GM18870 (cell line): ENCODE measurements around the gene MT1G.
"Not testable (repeated sequence)": the region's sequence is repeated elsewhere in the genome, so short reads cannot be mapped to it uniquely, and the experiment has no call there.

Experiments
- ATAC-seq: cut with Tn5 transposase; IDR thresholded peaks from one replicate; pipeline ENCODE4 v1.9.1; 2021; ENCODE audit warnings: moderate library complexity; ENCODE audit not compliant: unreplicated experiment

MT1G gene

DNA sequence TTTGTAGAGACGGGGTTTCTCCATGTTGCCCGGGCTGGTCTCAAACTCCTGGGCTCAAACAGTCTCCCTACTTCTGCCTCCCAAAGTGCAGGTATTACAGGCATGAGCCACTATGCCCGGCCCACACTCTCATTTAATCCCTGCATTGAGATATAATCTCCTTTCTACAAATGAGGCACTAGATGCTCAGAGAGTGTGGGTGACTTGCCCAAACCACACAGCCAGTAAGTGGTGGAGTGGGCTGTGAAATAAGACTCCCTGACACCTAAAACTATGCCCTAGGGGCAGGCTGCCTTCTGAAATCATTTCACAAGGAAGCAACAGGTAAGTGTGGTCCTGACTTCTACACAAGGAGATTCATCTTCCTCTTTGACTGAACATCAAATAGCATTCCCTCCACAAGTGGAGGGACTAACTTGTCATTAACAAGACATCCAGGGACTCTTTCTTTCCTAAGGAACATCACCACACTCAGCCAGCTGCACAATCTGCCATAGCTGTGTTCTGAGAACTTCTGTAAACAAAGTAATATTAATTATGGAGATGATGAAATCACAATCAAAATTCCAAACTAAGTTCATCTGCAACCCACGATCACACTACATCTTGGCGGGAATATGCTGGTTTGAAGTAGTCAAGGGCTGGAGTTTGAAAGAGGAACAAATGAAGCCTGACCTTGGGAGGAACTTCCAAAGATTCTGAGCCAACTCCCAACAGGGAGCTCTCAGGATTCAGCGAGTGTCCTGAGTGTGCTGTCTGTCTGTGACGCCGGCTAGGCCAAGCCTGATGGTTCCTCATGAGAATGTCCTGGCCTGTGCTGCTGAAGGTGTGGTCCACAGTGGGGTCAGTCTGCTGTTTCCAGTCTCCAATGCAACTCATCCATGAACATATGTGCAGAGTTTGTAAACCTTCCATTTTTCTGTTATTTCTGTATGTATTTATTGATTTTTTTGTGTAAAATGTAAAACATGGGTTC is 2.3 kb downstream of the MT1G start:
- ATAC-seq, result not testable (repeated sequence)

DNA sequence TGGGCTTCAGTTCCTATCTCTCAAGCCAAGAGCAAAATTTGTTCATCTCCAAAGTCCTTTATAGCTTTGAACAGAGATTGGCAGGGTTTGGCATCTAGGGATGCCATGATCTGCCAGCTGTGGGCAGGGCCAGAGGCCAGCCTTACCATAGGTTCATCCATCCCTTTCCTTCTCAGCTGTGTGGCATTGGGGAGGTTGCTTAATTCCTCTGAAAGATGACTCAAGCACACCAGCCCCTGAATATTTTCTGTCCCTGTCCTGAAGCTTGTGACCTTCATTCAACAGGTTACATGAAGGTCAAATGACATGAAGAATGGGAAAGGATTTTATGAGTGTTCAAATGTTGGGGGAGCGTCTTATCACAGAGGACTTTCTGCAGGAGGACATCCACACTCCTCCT is 3.4 kb downstream of the MT1G start:
- ATAC-seq, result no peak

DNA sequence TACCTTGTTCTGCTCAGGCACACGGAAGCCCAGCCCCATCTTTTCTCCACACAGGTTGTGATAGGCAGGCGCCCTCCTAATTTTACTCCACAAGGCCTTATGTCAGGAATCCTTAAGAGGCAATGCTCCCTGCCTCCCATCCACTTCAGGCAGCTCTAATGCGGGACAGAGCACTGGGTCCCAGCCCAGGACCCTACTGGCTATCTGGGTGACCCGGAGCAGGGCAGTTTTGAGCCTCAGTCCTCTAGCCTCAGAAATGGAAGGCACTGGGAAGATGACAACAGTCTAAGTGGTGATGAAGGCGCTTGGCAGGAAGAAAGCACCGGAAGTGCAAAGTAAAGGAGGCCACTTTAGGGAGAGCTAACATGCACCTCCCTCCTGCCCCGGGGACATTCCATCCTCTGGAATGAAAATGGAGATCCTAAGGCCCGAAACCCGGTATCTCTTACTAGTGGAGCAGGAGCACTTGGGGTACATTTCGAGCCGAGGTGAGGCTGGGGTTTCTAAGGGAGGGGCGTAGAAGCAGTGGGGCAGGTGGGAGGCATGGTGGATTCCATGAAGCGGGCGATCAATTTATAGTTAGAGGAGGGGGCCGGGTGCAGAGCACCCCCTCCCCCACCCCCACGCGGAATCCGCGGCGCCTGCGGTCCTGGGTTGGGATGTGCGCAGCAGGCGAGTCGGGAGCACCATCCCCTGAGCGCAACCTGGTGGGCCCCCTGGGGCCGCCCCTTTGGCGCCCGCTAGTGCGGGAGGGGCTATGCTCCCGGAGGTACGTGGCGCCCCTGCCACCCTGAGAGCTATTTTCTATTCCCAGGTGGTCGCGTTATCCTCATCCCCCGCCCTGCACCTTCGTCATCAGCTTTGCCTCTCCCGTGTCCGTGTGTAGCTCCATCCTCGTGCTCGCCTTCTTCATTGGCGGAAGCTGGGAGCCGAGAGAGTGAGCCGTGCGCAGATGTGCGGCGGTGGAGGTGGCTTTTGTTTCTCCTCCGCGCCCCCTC is 5.2 kb downstream of the MT1G start:
- ATAC-seq, result no peak

DNA sequence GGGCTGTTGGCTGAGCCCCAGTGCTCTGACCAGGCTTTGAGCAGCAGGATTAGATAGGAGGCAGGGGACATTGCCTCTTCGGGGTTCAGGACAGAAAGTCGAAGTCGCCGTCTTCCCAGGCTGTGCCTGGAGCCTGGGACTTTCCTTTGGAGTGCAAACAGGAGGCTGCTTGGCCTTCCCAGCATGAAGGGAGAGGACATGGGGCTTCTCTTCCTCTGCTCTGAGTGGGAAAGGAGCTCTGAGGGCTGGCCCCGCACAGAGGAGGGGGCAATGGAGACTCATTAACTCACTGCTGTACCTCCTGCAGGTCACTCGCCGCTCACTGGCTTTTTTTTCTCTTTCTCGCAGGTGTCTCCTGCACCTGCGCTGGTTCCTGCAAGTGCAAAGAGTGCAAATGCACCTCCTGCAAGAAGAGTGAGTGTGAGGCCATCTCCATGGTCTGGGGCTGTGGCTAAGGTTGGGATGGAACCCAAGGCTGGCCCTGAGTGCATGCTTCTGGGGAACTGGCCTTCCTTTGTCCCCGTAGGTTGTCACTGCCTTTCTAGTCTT is 9.5 kb downstream of the MT1G start:
- ATAC-seq, result no peak

DNA sequence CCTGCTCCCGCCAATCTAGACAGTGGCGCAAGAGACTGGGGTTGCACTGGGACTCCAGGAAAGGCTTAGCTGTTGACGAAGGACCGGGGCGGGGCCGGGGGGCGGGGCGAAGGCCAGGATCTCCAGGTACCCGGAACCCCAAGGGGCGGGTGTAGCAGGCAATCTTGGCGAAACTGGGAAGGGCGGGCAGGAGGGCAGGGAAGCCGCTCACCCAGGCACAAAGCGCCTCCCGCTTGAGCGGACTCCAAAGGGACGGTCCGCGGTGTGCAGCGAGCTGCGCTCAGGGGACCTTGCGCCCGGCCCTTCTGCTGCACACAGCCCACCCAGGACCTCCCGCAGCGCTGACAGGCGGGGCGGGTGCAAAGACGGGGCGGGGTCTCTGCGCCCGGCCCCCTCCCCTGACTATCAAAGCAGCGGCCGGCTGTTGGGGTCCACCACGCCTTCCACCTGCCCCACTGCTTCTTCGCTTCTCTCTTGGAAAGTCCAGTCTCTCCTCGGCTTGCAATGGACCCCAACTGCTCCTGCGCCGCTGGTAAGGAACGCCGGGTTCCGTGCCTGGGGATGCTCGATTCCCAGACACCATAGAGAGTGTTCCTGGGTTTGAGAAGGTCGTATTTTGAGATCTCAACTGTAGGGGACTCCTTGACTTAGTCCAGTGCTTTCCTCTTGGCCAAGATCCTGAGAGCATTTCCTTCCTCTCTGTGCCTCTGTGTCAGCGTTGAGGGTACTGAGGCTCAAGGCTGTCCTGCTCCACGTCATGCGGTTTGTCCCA is 10.1 kb downstream of the MT1G start, which contains the start of gene MT1F:
MT1F (plus strand) TSS at position 405 of the 772 bp plus-strand sequence; CDS start at position 505, 100 bp downstream.
- no peak for ATAC-seq

DNA sequence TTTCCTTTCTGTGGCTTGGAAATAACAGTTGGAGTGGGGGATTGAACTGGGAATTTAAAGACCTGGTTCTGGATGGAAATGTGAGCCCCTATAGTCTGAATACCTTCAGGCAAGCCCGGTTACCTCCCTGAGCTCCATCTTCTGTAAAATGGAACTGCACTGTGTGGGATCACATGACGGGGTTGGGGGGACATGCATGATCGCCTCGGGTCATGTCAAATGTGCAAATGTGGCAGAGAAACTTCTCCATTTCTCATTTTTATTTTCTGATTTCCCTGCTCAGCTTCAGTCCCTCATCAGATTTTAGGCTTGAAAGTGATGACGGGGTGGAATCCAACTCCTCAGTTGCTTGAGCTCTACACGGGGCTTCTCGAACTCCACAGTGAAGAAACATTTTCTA is 14.6 kb downstream of the MT1G start:
- ATAC-seq, result no peak

DNA sequence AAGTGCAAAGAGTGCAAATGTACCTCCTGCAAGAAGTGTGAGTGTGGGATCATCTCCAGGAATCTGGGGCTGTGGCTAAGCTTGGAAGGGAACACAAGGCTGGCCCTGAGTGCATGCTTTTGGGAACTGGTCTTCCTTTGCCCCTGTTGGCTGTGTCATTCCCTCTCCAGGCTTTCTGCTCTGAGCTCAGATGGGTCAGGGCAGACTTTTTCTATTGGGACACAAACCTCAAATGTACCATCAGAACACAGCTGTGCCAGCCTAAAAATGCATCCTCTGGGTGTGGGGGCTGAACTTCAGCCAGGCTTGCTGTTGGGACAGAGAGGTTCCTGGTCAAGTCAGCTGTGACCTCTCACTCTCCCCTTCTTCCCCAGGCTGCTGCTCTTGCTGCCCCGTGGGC is 15.3 kb downstream of the MT1G start:
- ATAC-seq, result no peak

DNA sequence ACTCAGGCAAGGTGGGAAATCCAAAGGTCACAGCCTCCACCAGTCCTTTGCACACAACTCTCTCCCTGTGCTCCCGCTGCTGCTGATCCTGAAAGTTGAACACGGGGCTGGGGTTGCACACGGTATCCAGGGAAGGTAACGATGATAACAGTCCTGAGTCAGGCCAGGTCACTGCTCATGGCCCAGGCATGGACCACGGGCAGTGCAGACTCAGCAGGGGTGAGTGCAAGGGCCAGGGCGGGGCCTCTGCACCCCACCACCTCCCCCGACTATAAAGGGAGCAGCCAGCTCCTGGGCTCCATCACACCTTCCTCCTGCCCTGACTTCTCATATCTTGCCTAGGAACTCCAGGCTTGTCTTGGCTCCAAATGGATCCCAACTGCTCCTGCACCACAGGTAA is 16.3 kb downstream of the MT1G start, which contains the start of gene MT1B:
MT1B (plus strand) TSS at position 301 of the 400 bp plus-strand sequence; CDS start at position 369, 68 bp downstream.
- no peak for ATAC-seq

DNA sequence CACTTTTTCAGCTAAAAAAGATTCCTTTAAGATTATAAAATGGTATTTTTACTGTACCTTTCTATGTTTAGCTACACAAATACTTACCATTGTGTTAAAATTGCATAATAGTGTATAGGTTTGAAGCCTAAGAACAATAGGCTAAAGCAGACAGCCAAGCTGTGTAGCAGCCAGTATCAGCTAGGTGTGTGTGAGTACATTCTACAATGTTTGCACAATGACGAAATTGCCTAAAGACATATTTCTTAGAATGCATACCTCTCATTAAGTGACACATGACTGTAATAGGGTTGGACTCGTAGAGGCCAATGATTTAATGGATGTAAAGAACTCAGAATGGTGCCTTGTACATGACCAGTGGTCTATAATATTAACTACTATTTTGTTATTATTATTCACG is 18.0 kb downstream of the MT1G start:
- no peak for ATAC-seq

DNA sequence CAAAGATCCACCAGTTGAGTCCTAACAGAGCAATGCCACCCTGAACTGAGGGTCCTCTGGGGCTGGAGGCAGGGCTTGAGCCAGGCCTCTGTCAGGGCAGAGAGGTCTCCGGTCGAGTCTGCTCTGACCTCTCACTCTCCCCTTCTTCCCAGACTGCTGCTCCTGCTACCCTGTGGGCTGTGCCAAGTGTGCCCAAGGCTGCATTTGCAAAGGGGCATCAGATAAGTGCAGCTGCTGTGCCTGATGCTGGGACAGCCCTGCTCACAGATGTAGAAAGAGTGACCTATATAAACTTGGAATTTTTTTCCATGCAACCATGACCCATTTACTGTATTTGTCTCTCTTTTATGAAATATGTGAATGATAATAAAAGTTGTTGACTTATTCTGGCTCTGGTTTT is 18.6 kb downstream of the MT1G start:
- ATAC-seq, result no peak

DNA sequence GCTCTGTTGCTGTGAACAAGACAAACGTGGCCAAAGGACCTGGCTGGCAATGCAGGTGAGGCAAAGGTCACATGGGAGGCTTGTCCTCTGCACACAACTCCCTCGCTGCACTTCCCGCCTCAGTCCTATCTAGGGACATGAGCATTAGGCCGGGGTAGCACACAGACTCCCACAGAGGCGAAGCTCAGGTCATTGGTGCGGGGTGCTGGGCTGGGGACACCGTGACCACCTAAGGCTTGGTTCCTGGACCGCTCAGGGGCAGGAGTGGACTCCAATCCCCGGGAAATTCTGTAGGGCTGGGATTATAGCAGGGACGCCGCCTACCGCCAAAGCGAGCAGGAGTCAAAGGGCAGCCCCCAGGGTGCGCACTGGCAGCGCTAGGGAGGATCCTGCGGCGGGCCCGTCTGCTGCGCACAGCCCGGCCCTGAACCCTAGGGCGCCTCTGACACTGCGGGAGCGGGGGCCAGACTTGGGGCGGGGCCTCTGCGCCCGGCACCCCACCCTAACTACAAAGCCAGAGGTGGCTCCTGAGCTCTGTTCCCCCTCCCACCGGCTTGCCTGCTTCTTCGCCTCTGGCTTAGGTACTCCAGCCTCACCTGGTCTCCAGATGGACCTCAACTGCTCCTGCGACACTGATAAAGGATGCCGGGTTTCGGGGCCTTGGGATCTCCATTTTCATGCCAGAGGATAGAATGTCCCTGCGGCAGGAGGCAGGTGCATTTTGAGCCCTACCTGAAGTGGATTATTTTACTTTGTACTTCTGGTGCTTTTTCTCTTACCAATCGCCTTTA is 20.0 kb downstream of the MT1G start:
- no peak for ATAC-seq

DNA sequence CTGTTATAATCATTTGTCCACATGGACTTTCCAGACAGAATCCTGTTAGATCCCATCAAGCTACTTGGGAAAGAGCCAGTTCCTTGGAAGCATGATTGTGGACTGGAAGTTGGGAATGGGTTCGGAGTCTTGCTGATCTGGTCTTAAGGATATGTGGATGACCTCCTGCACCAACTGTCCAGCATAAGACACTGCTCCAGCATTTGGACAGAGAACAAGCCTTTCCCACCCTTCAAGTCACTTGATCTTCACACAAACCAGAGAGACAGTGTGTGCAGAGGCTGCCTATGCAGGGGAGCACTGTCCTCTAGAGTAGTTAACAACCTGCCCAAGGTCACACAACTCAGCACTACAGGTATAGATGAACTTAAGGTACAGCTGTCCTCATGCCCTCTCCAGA is 22.0 kb downstream of the MT1G start:
- ATAC-seq, result no peak

DNA sequence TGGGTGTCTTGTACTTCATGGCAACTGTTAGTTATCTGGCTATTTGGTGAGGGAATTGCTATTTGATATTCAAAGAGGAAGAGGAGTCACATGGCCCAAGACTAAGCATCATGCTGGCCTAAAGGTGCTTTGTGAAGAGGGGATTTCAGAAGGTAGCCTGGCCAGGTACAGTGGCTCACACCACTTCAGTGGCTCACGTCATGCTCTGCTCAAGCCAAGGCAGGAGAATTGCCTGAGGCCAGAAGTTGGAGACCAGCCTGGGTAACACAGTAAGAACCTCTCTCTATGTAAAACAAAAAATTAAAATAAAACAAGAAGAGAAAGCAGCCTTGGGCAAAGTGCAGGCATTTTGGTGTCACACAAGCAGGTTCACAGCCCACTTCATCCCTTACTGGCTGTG is 22.6 kb downstream of the MT1G start:
- ATAC-seq, result no peak

DNA sequence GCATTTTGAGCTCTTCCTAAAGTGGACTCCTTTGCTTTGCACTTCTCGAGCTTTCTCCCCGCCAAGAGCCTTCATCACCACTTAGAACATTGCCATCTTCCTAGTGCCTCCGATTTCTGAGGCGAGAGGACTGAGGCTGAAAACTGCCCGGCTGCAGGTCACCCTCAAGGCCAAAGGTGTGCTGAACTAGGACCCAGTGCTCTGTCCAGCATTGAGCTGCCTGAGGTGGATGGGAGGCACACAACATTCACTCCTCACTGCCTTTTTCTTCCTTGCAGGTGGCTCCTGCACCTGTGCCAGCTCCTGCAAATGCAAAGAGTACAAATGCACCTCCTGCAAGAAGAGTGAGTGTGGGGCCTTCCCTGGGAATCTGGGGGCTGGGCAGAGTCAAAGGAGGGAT is 24.0 kb downstream of the MT1G start:
- no peak for ATAC-seq

DNA sequence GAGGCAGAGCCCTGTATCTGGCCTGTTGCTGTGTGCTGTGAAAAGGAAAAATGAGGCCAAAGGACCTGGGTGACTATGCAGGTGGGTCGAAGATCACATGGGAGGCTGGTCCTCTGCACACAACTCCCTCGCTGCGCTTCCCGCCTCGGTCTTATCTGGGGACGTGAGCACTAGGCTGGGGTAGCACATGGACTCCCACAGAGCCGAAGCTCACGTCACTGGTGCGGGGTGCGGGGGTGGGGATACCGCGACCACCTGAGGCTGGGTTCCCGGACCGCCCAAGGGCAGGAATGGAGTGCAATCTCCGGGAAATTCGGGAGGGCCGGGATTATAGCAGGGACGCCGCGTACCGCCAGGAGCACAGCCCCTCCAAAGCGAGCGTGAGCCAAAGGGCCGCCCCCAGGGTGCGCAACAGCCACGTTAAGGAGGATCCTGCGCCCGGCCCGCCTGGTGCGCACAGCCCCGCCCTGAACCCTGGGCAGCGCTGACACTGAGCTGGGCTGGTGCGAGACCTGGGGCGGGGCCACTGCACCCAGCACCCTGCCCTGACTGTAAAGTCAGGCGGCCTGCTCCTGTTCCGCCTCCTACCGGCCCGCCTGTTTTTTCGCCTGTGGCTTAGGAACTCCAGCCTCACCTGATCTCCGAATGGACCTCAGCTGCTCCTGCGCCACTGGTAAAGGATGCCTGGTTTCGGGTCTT is 24.6 kb downstream of the MT1G start:
- ATAC-seq, result no peak

DNA sequence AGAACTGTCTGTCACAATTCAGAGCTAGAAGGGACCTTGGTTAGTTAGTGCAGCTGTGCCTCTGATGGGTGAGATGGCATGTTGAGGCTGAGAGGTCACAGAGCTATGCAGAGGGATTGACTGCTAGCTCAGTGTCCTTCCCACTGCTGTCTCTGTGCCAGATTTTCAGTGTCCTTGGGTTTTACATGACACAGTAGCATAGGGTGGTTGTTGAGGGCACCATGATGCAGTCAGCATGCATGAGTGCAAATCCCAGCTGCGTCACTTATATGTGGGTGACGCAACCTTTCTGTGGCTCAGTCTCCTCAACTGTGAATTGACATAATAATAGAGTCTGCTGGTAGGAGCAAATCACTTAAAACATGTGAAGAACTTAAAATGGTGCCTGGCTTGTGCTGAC is 26.7 kb downstream of the MT1G start:
- ATAC-seq, result no peak

DNA sequence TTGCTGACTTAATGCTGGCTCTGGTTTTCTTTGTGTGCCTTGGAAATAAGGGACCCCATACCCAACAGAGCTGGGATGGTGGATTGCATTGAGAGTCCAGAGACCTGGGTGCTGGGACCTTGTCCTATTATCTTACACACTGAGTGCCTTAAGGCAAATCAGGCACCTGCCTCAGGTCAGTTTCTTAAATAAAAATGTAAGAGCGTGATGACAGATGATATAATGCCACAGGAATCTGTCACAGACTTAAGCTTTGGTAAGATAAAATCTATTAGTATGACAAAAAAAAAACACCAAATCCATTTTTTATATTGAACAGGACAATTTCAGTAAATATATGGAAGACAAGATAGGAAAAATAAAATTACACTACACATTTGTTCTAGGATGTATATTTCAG is 27.8 kb downstream of the MT1G start:
- ATAC-seq, result no peak

DNA sequence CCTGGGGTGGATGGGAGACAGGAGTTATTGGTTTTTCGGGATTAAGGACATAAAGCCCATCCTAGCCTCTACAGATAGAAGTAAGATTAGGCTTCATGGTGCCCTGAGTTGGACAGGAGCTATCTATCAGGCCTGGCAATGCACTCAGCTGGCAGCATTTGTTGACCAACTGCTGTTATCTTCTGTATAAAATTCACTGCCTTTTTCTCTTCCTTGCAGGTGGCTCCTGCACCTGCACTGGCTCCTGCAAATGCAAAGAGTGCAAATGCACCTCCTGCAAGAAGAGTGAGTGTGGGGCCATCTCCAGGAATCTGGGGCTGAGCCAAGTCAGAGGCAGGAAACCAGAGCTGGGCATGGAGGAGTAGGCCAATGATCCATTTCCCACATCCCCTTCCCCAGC is 28.8 kb downstream of the MT1G start:
- ATAC-seq, result no peak
